H1 (cell line): ENCODE measurements around the gene CCDC8. TPM values are rescaled to one million over a fixed set of nuclear protein-coding genes. Genes with fewer than 3 reads are reported as not detected.

ENCODE experiments used
- CREB1 ChIP-seq: IDR thresholded peaks from 2 replicates; pipeline ENCODE4 v1.6.1; 2012; ENCODE audit warnings: inconsistent platforms
- HDAC6 ChIP-seq: IDR thresholded peaks from one replicate; pipeline ENCODE4 v1.7.1; 2012; ENCODE audit warnings: low read depth, mild to moderate bottlenecking, inconsistent platforms, low read length, moderate library complexity
- PHF8 ChIP-seq: fragments of 200-600 bp; sonication (generic); conservative IDR thresholded peaks from 2 replicates; pipeline ENCODE4 v1.7.1; 2012; ENCODE audit warnings: low read depth, mild to moderate bottlenecking, inconsistent platforms, low read length, moderate library complexity
- POLR2A ChIP-seq, 2 experiments: IDR thresholded peaks; 1 replicate in 1 of 2; 2 replicates in 1 of 2; pipeline ENCODE4 v1.6.1; 2011; ENCODE audit warnings: low read depth in 2 of 2, low read length in 2 of 2, mild to moderate bottlenecking in 2 of 2; ENCODE audit errors: control extremely low read depth in 1 of 2
- POU5F1 ChIP-seq: IDR thresholded peaks from 2 replicates; pipeline ENCODE4 v1.6.1; 2011; ENCODE audit warnings: low read depth, mild to moderate bottlenecking, low read length, moderate library complexity
- SRF ChIP-seq: IDR thresholded peaks from 2 replicates; pipeline ENCODE4 v1.6.1; 2011; ENCODE audit warnings: mild to moderate bottlenecking, low read depth, low read length, moderate library complexity
- TAF1 ChIP-seq: IDR thresholded peaks from 2 replicates; pipeline ENCODE4 v1.6.1; 2011; ENCODE audit warnings: mild to moderate bottlenecking, low read depth, low read length
- polyA plus RNA-seq, 7 experiments: library from polyadenylated mRNA; depleted of rRNA in 3 of 7; stranded (reverse) in 5 of 7; unstranded in 2 of 7; fragments of >200 nt in 5 of 7; fragments of 200-250 nt in 2 of 7; gene quantifications; 1 replicate in 5 of 7; 2 replicates in 1 of 7; 4 replicates in 1 of 7; pipeline versions ENCODE4 v1.2.1 to v1.2.3, GENCODE V29; 2011 to 2013; ENCODE audit warnings: missing spikeins in 2 of 7, mixed read lengths in 2 of 7
- total RNA-seq: library from RNA; stranded (reverse); fragmentation: NEBNext Ultra II Directional; extraction: Animal tissue kit (Norgen Biotek cat#: 25700); gene quantifications from 2 replicates; pipeline ENCODE4 v1.2.1, GENCODE V29; 2021
- TF ChIP-seq, protein P1 (sequence below): fragments of 300-600 bp; sonication (generic); IDR thresholded peaks from 2 replicates; pipeline ENCODE4 v1.7.1; 2012; ENCODE audit warnings: low read length, moderate library complexity, mild to moderate bottlenecking, inconsistent platforms; ENCODE audit not compliant: insufficient replicate concordance

Gene CCDC8
- total and polyA plus RNA-seq, 2 of the 8 experiments (the other 6 are each of a cell fraction or from before 2014, with no cell fraction given), result 4.9 to 13.6 TPM

DNA sequence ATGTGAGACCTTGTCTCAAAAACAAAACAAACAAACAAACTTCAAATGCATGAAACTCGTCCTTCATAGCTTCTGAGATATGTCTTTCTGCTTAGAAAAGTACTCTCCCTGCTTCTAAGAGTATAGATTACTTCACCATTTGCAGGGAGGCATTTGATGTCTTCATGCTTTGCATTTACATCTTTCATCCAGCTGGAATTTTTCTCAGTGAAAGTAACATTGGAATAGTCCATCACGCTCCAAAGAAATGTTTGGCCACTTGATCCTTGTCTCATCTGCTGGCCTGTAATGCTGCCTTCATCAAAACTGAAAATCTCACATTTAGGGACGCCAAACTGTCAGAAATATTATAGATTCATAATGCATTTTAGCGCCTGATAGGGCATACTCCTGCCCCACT is 38.8 kb upstream of the CCDC8 start (continued):
- TF ChIP-seq, protein P1, sequence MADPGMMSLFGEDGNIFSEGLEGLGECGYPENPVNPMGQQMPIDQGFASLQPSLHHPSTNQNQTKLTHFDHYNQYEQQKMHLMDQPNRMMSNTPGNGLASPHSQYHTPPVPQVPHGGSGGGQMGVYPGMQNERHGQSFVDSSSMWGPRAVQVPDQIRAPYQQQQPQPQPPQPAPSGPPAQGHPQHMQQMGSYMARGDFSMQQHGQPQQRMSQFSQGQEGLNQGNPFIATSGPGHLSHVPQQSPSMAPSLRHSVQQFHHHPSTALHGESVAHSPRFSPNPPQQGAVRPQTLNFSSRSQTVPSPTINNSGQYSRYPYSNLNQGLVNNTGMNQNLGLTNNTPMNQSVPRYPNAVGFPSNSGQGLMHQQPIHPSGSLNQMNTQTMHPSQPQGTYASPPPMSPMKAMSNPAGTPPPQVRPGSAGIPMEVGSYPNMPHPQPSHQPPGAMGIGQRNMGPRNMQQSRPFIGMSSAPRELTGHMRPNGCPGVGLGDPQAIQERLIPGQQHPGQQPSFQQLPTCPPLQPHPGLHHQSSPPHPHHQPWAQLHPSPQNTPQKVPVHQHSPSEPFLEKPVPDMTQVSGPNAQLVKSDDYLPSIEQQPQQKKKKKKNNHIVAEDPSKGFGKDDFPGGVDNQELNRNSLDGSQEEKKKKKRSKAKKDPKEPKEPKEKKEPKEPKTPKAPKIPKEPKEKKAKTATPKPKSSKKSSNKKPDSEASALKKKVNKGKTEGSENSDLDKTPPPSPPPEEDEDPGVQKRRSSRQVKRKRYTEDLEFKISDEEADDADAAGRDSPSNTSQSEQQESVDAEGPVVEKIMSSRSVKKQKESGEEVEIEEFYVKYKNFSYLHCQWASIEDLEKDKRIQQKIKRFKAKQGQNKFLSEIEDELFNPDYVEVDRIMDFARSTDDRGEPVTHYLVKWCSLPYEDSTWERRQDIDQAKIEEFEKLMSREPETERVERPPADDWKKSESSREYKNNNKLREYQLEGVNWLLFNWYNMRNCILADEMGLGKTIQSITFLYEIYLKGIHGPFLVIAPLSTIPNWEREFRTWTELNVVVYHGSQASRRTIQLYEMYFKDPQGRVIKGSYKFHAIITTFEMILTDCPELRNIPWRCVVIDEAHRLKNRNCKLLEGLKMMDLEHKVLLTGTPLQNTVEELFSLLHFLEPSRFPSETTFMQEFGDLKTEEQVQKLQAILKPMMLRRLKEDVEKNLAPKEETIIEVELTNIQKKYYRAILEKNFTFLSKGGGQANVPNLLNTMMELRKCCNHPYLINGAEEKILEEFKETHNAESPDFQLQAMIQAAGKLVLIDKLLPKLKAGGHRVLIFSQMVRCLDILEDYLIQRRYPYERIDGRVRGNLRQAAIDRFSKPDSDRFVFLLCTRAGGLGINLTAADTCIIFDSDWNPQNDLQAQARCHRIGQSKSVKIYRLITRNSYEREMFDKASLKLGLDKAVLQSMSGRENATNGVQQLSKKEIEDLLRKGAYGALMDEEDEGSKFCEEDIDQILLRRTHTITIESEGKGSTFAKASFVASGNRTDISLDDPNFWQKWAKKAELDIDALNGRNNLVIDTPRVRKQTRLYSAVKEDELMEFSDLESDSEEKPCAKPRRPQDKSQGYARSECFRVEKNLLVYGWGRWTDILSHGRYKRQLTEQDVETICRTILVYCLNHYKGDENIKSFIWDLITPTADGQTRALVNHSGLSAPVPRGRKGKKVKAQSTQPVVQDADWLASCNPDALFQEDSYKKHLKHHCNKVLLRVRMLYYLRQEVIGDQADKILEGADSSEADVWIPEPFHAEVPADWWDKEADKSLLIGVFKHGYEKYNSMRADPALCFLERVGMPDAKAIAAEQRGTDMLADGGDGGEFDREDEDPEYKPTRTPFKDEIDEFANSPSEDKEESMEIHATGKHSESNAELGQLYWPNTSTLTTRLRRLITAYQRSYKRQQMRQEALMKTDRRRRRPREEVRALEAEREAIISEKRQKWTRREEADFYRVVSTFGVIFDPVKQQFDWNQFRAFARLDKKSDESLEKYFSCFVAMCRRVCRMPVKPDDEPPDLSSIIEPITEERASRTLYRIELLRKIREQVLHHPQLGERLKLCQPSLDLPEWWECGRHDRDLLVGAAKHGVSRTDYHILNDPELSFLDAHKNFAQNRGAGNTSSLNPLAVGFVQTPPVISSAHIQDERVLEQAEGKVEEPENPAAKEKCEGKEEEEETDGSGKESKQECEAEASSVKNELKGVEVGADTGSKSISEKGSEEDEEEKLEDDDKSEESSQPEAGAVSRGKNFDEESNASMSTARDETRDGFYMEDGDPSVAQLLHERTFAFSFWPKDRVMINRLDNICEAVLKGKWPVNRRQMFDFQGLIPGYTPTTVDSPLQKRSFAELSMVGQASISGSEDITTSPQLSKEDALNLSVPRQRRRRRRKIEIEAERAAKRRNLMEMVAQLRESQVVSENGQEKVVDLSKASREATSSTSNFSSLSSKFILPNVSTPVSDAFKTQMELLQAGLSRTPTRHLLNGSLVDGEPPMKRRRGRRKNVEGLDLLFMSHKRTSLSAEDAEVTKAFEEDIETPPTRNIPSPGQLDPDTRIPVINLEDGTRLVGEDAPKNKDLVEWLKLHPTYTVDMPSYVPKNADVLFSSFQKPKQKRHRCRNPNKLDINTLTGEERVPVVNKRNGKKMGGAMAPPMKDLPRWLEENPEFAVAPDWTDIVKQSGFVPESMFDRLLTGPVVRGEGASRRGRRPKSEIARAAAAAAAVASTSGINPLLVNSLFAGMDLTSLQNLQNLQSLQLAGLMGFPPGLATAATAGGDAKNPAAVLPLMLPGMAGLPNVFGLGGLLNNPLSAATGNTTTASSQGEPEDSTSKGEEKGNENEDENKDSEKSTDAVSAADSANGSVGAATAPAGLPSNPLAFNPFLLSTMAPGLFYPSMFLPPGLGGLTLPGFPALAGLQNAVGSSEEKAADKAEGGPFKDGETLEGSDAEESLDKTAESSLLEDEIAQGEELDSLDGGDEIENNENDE, result no peak
- TF ChIP-seq PHF8 (no peak), HDAC6 (no peak), SRF (no peak), CREB1 (no peak), POU5F1 (no peak), TAF1 (no peak), POLR2A (IDR thresholded peaks at IDR 0.05; ENCODE audit: control extremely low read depth in 1 of 2, low read depth in 2 of 2, low read length in 2 of 2) (no peak)
